Osteoblast (primary cell): Measurements from ENCODE around the gene PRR19. TPM values are rescaled to one million over a fixed set of nuclear protein-coding genes. Genes with fewer than 3 reads are reported as not detected.

Source experiments
- DNase-seq: peaks from one replicate; pipeline ENCODE4 v3.0.0; 2011; ENCODE audit warnings: low spot score, mixed read lengths; ENCODE audit not compliant: insufficient read length; ENCODE audit errors: missing footprints
- H2AFZ ChIP-seq: 2 replicates; pipeline ENCODE4 v1.6.0; 2011; ENCODE audit warnings: mild to moderate bottlenecking, low read length
- H3K27ac ChIP-seq: 2 replicates; pipeline ENCODE4 v1.5.1; 2011; ENCODE audit warnings: mild to moderate bottlenecking, low read depth, low read length, moderate library complexity
- H3K27me3 ChIP-seq: 2 replicates; pipeline ENCODE4 v1.6.0; 2012; ENCODE audit warnings: mild to moderate bottlenecking, control low read depth, inconsistent platforms, low read length, moderate library complexity; ENCODE audit not compliant: insufficient read depth
- H3K36me3 ChIP-seq: 2 replicates; pipeline ENCODE4 v1.5.1; 2011; ENCODE audit warnings: mild to moderate bottlenecking, low read length, control low read depth, moderate library complexity; ENCODE audit not compliant: insufficient read depth
- H3K4me1 ChIP-seq: 2 replicates; pipeline ENCODE4 v1.5.1; 2011; ENCODE audit warnings: mild to moderate bottlenecking, low read length, control low read depth, moderate library complexity; ENCODE audit not compliant: insufficient read depth
- H3K4me2 ChIP-seq: 2 replicates; pipeline ENCODE4 v1.6.0; 2011; ENCODE audit warnings: mild to moderate bottlenecking, low read length; ENCODE audit not compliant: insufficient read depth
- H3K4me3 ChIP-seq: fragments of 200-600 bp; sonication (generic); 3 replicates; pipeline ENCODE4 v1.5.1; 2012; ENCODE audit warnings: mild to moderate bottlenecking, low read length, inconsistent platforms; ENCODE audit not compliant: insufficient read depth
- H3K79me2 ChIP-seq: 2 replicates; pipeline ENCODE4 v1.6.0; 2012; ENCODE audit warnings: mild to moderate bottlenecking, low read length, control low read depth, inconsistent platforms; ENCODE audit not compliant: insufficient read depth
- H3K9me3 ChIP-seq: 2 replicates; pipeline ENCODE4 v1.5.1; 2011; ENCODE audit warnings: low read depth, low read length, control low read depth
- H4K20me1 ChIP-seq: 2 replicates; pipeline ENCODE4 v1.6.0; 2012; ENCODE audit warnings: mild to moderate bottlenecking, low read length, control low read depth; ENCODE audit not compliant: insufficient read depth
- CTCF ChIP-seq: IDR thresholded peaks from 2 replicates; pipeline ENCODE4 v1.5.1; 2011; ENCODE audit warnings: mild to moderate bottlenecking, low read depth, low read length, moderate library complexity; ENCODE audit errors: extremely low read depth
- total RNA-seq: library from RNA; depleted of rRNA; stranded (reverse); fragments of >200 nt; gene quantifications from 2 replicates; pipeline ENCODE4 v1.2.3, GENCODE V29; 2012

PRR19 gene
- total RNA-seq, 1 donor: 0.36 TPM

DNA sequence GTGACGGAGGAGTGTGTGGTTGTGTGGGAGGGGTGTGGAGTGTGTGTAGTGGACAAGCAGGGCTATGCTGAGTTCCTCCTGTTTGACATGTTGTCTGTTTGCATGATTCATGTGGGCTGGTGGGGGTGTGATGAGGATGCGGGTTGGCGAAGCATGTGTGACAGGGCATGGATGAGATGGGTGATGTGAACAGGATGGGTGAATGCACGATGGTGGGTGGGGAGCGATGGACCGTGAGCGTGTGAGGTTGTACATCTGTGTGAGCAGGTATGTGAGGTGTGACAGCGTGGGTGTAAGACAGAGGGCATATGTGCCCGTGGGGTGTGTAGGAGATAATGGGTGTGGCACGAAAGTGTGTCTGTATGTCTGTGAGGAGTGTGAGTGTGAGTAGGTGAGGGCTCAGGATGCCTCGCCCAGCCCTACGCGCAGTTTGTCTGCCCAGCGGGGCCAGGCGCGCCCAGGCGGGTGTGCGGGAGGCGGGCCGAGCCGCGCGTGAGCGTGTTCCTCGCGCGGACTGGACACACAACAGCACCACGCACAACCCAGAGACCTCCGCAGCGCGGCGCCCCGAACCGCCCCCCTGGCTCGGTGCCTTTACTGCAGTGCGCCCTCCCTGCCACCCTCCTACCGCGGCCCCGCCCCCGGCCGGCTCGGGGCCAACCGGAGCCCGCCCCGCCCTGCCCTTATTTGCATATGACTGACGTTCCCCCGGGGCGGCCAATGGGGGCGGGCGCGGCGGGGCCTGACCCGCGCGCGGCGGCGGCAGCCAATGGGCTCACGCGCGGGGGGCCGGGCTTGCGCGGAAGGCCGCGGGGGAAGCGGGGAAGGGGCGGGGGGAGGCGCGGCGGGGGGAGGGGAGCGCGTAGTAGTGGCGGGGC is 18.5 kb upstream of the PRR19 start:
- Histone ChIP-seq H3K9me3 (no peaks in the 10 kb centered on the region), H2AFZ (no peak overlapping the region), H3K4me2 (peak overlapping the region; percentile 80), H3K4me3 (peak overlapping the region; percentile 72), H3K4me1 (peaks cover 60% of the 10 kb centered on the region), H4K20me1 (peaks cover 48% of the 10 kb centered on the region), H3K27me3 (no peaks in the 10 kb centered on the region), H3K36me3 (peaks cover 18% of the 10 kb centered on the region), H3K27ac (peak overlapping the region; percentile 74), H3K79me2 (peaks cover 63% of the 10 kb centered on the region)
- DNase-seq: peak; percentile 100
- no peak for TF ChIP-seq CTCF

DNA sequence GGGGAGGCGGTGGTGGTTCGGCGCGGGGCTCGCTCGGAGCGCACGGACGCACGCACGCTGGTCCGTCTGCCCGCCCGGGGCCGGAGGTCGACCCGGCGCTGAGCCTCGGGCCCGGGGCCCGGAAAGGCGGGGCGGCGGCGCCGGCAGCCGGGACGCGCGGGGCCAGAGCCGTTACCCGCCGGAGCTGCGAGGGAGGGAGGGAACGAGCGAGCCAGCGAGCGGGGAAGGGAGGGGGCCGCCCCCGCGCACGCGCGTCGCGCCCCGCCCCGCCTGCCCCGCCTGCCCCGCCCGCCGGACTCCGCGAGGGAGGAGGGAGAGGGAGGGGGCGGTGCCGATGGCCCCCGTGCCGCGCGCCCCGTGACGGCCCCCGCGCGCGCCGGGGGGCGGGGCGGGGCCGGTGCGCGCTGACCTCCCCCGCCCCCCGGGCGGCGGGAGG is 17.8 kb upstream of the PRR19 start:
- peaks cover 56% of the 10 kb centered on the region for H3K79me2 ChIP-seq
- peak overlapping the region; percentile 66 for H3K4me3 ChIP-seq
- no peak for TF ChIP-seq CTCF
- H3K36me3 ChIP-seq: peaks cover 24% of the 10 kb centered on the region
- no peaks in the 10 kb centered on the region for H3K9me3 ChIP-seq
- no peak overlapping the region for H2AFZ ChIP-seq
- peaks cover 50% of the 10 kb centered on the region for H4K20me1 ChIP-seq
- H3K4me2 ChIP-seq: no peak overlapping the region
- H3K27ac ChIP-seq: no peak overlapping the region
- H3K4me1 ChIP-seq: peaks cover 54% of the 10 kb centered on the region
- peak; percentile 100 for DNase-seq
- no peaks in the 10 kb centered on the region for H3K27me3 ChIP-seq

DNA sequence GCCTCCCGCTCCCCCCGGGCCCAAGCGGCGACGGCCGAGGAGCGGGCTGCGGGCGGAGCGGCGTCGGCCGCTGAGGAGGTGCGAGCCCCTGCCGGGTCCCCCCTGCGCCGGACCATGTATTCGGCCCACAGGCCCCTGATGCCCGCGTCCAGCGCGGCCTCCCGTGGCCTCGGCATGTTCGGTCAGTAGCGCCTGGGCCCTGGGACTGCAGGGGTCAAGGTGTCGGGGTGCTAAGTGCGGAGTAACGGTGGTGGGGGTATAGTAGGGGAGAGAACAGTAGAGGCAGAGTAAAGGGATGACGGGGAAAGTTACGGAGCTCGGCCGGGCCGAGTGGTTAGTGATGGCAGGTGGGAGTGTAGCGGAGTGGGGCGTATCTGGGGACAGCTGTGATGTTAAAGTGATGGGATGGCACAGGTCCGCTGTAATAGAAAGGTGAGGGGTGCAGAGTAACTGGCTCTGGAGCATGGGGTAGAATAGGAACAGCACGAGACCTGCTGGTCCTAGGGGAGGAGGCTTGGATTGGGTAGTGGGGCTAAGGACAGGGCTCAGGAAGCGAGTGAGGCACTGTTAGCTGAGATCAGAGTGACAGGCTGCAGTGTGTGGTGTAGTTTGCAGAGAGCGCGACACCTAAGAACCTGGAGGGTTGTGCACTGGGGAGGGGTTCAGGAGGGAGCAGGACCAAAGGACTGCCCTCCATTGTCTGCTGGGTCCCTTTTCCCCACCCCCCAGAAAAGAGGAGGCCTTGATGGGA is 17.2 kb upstream of the PRR19 start:
- Histone ChIP-seq H3K4me1 (peaks cover 47% of the 10 kb centered on the region), H3K36me3 (peaks cover 31% of the 10 kb centered on the region), H3K9me3 (no peaks in the 10 kb centered on the region), H3K27ac (peak overlapping the region; percentile 51), H3K79me2 (peaks cover 49% of the 10 kb centered on the region), H3K4me3 (peak overlapping the region; percentile 76), H2AFZ (no peak overlapping the region), H3K4me2 (peak overlapping the region; percentile 86), H3K27me3 (no peaks in the 10 kb centered on the region), H4K20me1 (peaks cover 50% of the 10 kb centered on the region)
- peak; percentile 87 for DNase-seq
- TF ChIP-seq CTCF: no peak

GRCh38 chr19:42285541-42285941 is 16.4 kb upstream of the PRR19 start:
- H3K27ac ChIP-seq: peak overlapping the region; percentile 51
- peaks cover 52% of the 10 kb centered on the region for H4K20me1 ChIP-seq
- no peak overlapping the region for H2AFZ ChIP-seq
- H3K4me2 ChIP-seq: peak overlapping the region; percentile 86
- no peak overlapping the region for H3K4me3 ChIP-seq
- TF ChIP-seq CTCF: no peak
- H3K27me3 ChIP-seq: no peaks in the 10 kb centered on the region
- peaks cover 38% of the 10 kb centered on the region for H3K36me3 ChIP-seq
- H3K9me3 ChIP-seq: no peaks in the 10 kb centered on the region
- peaks cover 42% of the 10 kb centered on the region for H3K4me1 ChIP-seq
- peak; percentile 91 for DNase-seq
- H3K79me2 ChIP-seq: peaks cover 45% of the 10 kb centered on the region
